Activated CD4-positive, alpha-beta T cell treated with anti-CD3 and anti-CD28 coated beads, Interleukin-2, amount 50 U/mL, for 1 hour (primary cell): ENCODE measurements around the gene S100A6.
"Not testable (repeated sequence)": the region's sequence is repeated elsewhere in the genome, so short reads cannot be mapped to it uniquely, and the experiment has no call there.

Source experiments
- DNase-seq: peaks from one replicate; pipeline ENCODE4 v3.0.0-alpha.2; 2020

S100A6 gene

GRCh38 chr1:153535242-153536011 is at the start of gene S100A6:
S100A6 (minus strand) TSS chr1:153535991; CDS start chr1:153535339, 652 bp downstream.
- peak; percentile 48 for DNase-seq

- DNase-seq: no peak
These were observed 49.2 kb upstream of the S100A6 start for GRCh38 chr1:153585006-153585405.

GRCh38 chr1:153583976-153584375 is 48.2 kb upstream of the S100A6 start:
- no peak for DNase-seq

GRCh38 chr1:153583514-153583913 is 47.7 kb upstream of the S100A6 start:
- DNase-seq: not testable (repeated sequence)

- not testable (repeated sequence) for DNase-seq
These were observed 47.0 kb upstream of the S100A6 start for GRCh38 chr1:153582836-153583235.

GRCh38 chr1:153578936-153579335 is 43.1 kb upstream of the S100A6 start:
- DNase-seq: no peak

- DNase-seq: no peak
These were observed 42.7 kb upstream of the S100A6 start for GRCh38 chr1:153578490-153578889.

GRCh38 chr1:153577624-153578051 is 41.8 kb upstream of the S100A6 start:
- DNase-seq: no peak

- DNase-seq: no peak
These were observed 41.3 kb upstream of the S100A6 start for GRCh38 chr1:153577138-153577537.

- DNase-seq: not testable (repeated sequence)
These were observed 39.7 kb upstream of the S100A6 start for GRCh38 chr1:153575497-153575896.

- DNase-seq: not testable (repeated sequence)
These were observed 39.3 kb upstream of the S100A6 start for GRCh38 chr1:153575081-153575491.

- DNase-seq: no peak
These were observed 37.6 kb upstream of the S100A6 start for GRCh38 chr1:153573351-153573750.

- peak; percentile 52 for DNase-seq
These were observed 36.8 kb upstream of the S100A6 start for GRCh38 chr1:153572569-153573015.

- no peak for DNase-seq
These were observed 35.9 kb upstream of the S100A6 start for GRCh38 chr1:153571706-153572105.

- DNase-seq: no peak
These were observed 35.1 kb upstream of the S100A6 start for GRCh38 chr1:153570874-153571273.

GRCh38 chr1:153569465-153569864 is 33.7 kb upstream of the S100A6 start:
- DNase-seq: no peak

- peak; percentile 79 for DNase-seq
These were observed 32.7 kb upstream of the S100A6 start for GRCh38 chr1:153568367-153569099.

- DNase-seq: no peak
These were observed 32.0 kb upstream of the S100A6 start for GRCh38 chr1:153567621-153568366.

- peak; percentile 76 for DNase-seq
These were observed 30.9 kb upstream of the S100A6 start for GRCh38 chr1:153566414-153567371.

GRCh38 chr1:153565529-153566374 is 30.0 kb upstream of the S100A6 start, which contains the start of gene S100A2:
S100A2 (minus strand) TSS chr1:153565844; CDS start chr1:153563877, 1,967 bp downstream.
- peak; percentile 23 for DNase-seq

- DNase-seq: no peak
These were observed 28.2 kb upstream of the S100A6 start for GRCh38 chr1:153563991-153564390.
